Measurements from ENCODE around the gene BEX3.
"Not testable (repeated sequence)": the region's sequence is repeated elsewhere in the genome, so short reads cannot be mapped to it uniquely, and the experiment has no call there.

Gene BEX3

GRCh38 chrX:103382877-103383276 is 6.5 kb downstream of the BEX3 start:
- DNase-seq (ENCODE audit: low read depth in 2 of 2), result no peak

DNA sequence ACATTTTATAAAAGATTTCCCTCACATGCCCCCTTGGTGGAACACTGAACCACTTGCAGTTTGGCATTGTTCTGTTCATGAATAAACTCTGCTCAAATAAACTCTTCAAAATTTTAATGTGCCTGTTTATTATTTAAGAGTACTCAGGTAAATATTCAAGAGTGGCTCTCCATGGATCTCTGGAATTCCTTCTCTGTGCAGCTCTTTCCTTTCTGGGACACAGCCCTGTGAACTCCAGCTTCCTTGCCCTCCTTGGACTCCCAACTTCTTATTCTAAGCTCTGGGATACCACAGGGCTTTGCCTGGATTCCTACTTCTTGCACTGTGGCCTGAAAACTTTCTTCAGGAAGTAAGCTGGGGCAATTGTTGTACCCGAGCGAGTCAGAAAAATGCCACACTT is 8.3 kb downstream of the BEX3 start:
- no peak for DNase-seq (ENCODE audit: low read depth in 2 of 2)

DNA sequence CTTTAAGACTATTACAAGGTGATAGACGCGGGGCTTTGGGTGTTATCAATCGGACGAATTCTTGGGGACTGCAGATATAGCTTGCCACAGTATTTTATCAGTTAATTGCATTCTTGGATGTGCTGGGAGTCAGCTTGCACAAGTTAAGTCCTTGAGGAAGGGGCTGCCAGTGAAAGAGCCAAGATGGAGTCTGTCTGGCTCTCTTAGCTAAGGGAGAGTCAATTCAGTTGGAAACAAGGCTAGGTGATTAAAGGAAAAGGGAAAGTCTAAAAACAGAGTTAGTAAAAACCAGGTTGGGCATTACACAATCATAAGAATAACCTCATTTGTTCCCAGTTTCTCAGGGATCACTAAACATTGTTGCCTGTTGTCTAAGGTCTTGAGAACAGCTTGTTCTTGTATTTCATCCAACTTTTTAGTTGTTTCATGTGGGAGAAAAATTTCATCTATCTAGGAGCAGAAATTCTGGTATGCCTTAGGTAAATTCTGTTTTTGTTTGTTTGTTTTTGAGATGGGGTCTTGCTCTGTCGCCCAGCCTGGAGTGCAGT is 9.0 kb downstream of the BEX3 start:
- DNase-seq (ENCODE audit: low read depth in 2 of 2), result not testable (repeated sequence)

- no peak for DNase-seq (ENCODE audit: low read depth in 2 of 2)
Observed at GRCh38 chrX:103386332-103386731, 10.0 kb downstream of the BEX3 start.

DNA sequence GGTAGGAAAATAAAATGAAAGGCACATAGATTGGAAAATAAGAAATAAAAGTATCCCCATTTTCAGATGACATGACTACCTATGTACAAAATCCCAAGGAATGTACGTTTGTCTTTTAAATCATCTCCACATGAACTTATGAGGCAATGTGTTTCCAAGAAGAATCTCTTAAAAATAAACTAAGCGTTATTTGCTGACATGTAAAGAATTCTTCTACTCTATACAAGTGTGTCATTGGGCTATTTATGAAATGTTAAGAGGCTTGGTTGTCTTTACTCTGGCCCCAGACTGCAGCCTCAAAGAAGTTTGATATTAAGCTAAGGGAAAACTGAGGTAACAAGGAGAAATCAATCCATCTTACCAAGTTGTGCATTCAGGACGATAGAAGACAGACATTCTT is 17.1 kb downstream of the BEX3 start:
- DNase-seq (ENCODE audit: low read depth in 2 of 2), result no peak

DNA sequence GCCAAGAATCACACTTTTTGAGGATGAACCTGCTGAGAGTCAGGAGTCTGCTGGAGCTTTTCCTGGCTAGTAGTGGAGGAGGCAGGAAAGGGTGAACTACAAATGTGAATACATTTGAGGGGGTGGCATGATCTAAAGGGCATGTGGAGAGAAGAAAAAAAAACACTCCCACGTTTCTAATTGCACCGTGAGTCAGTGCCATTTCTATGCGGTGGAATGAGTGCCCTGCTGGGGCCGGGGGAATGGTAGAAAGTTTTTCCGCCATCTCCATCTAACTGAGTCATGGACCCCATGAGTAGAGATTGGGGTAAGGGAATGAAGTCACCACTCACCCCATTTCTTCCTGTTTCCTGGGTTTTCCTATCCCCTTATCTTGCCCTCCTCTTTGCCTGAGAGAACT is 19.8 kb downstream of the BEX3 start:
- no peak for DNase-seq (ENCODE audit: low read depth in 2 of 2)

DNA sequence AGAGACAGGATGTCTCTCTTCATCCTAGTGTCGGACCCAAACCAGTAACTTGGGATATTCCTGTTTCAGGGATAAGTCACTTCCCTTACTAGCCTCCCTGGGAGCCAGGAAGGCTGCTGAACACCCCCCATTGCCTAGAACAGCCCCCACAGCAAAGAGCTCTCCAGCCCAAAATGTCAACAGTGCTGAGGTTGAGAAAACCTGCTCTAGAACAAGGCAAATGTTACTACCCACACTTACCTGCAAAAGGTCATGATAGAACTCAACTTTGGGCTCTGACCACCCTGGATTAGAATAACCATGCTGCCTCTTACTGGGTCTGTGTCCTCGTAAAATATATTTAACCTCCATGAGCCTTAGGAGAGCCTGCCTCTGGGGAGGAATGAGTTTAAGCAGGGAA is 20.3 kb downstream of the BEX3 start:
- no peak for DNase-seq (ENCODE audit: low read depth in 2 of 2)

DNA sequence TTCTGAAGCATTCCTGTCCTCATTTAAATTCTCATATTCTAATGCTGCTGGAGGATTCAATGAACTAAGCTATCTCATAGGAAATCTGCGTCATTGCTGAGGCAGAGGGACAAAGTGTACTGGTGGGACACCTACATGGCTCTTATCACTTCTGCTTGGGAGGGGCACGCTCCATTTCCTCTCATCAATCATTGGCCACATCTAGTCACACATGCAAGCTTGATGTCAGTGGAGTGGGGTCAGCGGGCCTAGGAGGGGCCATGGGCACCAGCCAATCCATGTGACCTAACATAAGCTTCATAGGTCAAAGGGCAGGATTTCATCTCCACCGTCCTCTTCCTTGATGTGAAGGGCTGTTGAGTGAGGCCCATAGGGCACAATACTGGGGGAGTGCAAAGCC is 21.4 kb downstream of the BEX3 start:
- DNase-seq (ENCODE audit: low read depth in 2 of 2), result no peak

- no peak for DNase-seq (ENCODE audit: low read depth in 2 of 2)
Observed at GRCh38 chrX:103398421-103398864, 22.1 kb downstream of the BEX3 start.

DNA sequence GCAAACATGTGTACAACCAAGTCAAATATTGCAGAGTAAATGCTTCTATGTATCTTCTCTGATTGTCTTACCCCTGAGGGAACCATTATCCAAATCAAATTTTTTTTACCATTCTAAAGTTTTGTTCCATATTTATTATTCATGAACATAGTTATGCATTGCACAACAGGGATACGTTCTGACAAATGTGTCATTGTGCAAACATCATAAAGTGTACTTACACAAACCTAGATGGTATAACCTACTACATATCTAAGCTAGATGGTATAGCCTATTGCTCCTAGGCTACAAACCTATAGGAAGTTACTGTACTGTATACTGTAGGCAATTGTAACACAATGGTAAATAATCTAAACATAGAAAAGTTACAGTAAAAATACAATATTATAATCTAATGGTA is 23.4 kb downstream of the BEX3 start:
- DNase-seq (ENCODE audit: low read depth in 2 of 2), result no peak

GRCh38 chrX:103400931-103401330 is 24.6 kb downstream of the BEX3 start:
- DNase-seq (ENCODE audit: low read depth in 2 of 2), result no peak

GRCh38 chrX:103404231-103405008 is 28.1 kb downstream of the BEX3 start:
- no peak for DNase-seq (ENCODE audit: low read depth in 2 of 2)

- DNase-seq (ENCODE audit: low read depth in 2 of 2), result no peak
Observed at GRCh38 chrX:103405009-103405333, 28.6 kb downstream of the BEX3 start.

DNA sequence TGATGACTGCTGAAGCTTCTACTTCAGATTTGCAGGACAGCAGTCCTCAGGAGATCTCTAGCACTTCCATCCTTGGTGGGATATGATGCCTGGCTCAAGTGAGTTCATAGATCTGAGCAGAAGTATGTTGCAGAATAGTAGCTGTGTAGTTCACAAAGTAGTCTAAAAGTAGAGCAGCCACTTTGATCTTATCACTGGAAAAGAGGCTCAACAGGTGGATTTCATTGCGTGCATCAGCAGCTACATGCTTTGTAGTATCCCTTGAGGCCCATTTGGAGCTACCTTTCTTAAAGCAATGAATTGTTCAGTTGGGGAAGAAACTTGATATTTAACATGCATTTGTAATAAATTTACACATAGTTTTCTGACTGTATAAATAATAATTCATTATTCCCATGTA is 29.9 kb downstream of the BEX3 start:
- no peak for DNase-seq (ENCODE audit: low read depth in 2 of 2)

DNA sequence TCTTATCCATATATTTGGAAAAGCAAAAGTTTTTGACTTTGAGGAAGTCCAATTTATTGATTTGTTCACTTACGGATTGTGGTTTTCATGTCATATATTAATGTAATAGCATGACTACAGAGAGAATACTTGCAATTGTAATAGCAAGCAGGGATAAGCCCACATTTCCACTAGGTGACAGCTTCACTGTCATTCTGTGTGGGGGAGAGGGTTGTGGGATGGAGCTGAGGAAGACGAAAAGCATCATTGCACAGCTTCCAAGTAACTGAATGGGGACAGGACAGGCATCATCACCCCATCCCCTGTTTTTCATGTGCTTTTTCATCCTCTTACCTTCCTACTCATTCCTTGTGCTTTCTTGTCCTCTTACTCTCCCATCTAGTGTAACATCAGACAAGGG is 31.4 kb downstream of the BEX3 start:
- no peak for DNase-seq (ENCODE audit: low read depth in 2 of 2)

GRCh38 chrX:103411721-103412120 is 35.4 kb downstream of the BEX3 start:
- DNase-seq (ENCODE audit: low read depth in 2 of 2), result not testable (repeated sequence)

- no peak for DNase-seq (ENCODE audit: low read depth in 2 of 2)
Observed at GRCh38 chrX:103413705-103414387, 37.5 kb downstream of the BEX3 start.

GRCh38 chrX:103414561-103414960 is 38.2 kb downstream of the BEX3 start:
- DNase-seq (ENCODE audit: low read depth in 2 of 2), result no peak

DNA sequence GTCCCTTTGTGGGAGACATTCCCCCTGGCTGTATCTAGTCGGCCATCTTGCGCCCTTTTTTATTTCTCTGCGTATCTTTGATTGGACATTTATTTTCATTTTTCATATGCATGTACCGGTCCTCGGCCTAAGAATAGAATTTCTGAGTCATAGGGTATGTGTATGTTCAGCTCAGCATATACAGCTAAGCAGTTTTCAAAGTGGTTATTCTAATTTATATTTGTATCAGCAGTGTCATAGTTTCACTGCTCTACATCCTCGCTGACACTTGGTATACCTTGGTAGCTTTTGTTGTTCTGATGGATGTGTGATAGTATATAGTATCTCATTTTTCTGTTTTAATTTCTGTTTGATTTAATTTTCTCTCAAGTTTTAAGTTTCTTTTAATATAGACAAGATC is 38.7 kb downstream of the BEX3 start:
- no peak for DNase-seq (ENCODE audit: low read depth in 2 of 2)

GRCh38 chrX:103415528-103415927 is 39.2 kb downstream of the BEX3 start:
- no peak for DNase-seq (ENCODE audit: low read depth in 2 of 2)

- DNase-seq (ENCODE audit: low read depth in 2 of 2), result no peak
Observed at GRCh38 chrX:103417370-103417769, 41.0 kb downstream of the BEX3 start.

- no peak for DNase-seq (ENCODE audit: low read depth in 2 of 2)
Observed at GRCh38 chrX:103417933-103418332, 41.6 kb downstream of the BEX3 start.

DNA sequence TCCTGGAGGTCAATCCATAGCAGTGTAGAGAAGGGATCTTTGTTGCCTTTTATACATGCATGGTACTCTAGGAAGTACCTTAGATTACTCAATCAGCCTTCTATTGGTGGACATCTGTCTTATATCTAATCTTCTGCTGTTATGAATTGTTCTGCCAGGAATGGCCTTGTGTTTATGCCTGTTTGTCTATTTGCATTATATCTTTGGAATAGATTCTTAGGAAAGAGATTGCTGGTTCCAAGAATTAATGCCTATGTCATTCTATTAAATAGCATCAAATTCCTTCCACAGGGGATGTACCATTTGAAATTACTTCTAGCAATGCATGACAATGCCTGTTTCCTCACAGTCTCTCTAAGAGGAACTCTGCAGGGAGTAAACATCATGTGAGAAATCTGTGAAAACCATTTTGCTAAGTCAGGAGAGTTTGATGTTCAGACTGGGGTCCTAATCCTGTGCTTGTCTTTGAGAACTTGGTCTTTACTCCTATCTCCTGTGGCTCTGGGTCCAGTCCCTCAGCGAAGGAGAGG is 42.5 kb downstream of the BEX3 start:
- no peak for DNase-seq (ENCODE audit: low read depth in 2 of 2)

Data from stimulated activated CD8-positive, alpha-beta memory T cell treated with anti-CD3 and anti-CD28 coated beads, Interleukin-2, amount 100 ng/mL, for 1 hour (primary cell).